HEK293 (cell line): ENCODE measurements around the gene MYLK2.

ENCODE experiments used
- CTCF ChIA-PET: fragments of 350-600 bp; formaldehyde crosslinking; extraction: SDS; loops from one replicate; lab custom pipeline; 2021; ENCODE audit warnings: antibody characterized with exemption; lab: Yijun Ruan, JAX
- POLR2A ChIA-PET: fragments of 300-600 bp; formaldehyde crosslinking; extraction: SDS; loops from one replicate; lab custom pipeline; 2020; ENCODE audit warnings: antibody characterized with exemption, inconsistent platforms; lab: Yijun Ruan, JAX
- H3K27ac ChIP-seq: fragments of 200-500 bp; sonication (Bioruptor generic); 2 replicates; pipeline ENCODE4 v1.5.1; 2014; ENCODE audit warnings: low read depth, low read length, control low read depth, inconsistent platforms; ENCODE audit errors: extremely low read depth
- H3K36me3 ChIP-seq, 2 experiments: fragments of 200-500 bp in 1 of 2; sonication (Bioruptor generic) in 1 of 2; 1 replicate in 1 of 2; 2 replicates in 1 of 2; pipeline ENCODE4 v1.5.1; 2014 to 2017; ENCODE audit warnings: inconsistent platforms in 2 of 2, low read length in 2 of 2; ENCODE audit not compliant: control insufficient read depth in 2 of 2, insufficient read depth in 1 of 2
- H3K4me1 ChIP-seq: fragments of 200-500 bp; sonication (Bioruptor generic); 2 replicates; pipeline ENCODE4 v1.5.1; 2014; ENCODE audit warnings: mild to moderate bottlenecking, low read length, inconsistent platforms; ENCODE audit not compliant: control insufficient read depth, insufficient read depth
- H3K4me3 ChIP-seq: 2 replicates; pipeline ENCODE4 v1.5.1; 2011; ENCODE audit warnings: low read depth, mild to moderate bottlenecking, control low read depth, low read length, moderate library complexity
- H3K9me3 ChIP-seq: fragments of 200-500 bp; sonication (Bioruptor generic); 2 replicates; pipeline ENCODE4 v1.5.1; 2014; ENCODE audit warnings: low read depth, low read length, inconsistent platforms; ENCODE audit not compliant: control insufficient read depth, insufficient read depth
- BCL11B ChIP-seq: fragments of 450-650 bp; formaldehyde crosslinking; IDR thresholded peaks from 2 replicates; pipeline ENCODE4 v1.5.1; 2016; ENCODE audit warnings: low read depth, missing biosample characterization, missing genetic modification characterization
- BCL6B ChIP-seq: fragments of 450-650 bp; formaldehyde crosslinking; IDR thresholded peaks from 2 replicates; pipeline ENCODE4 v1.5.1; 2017; ENCODE audit warnings: missing biosample characterization, missing genetic modification characterization
- GLIS2 ChIP-seq: fragments of 450-650 bp; formaldehyde crosslinking; IDR thresholded peaks from 2 replicates; pipeline ENCODE4 v1.5.1; 2016; ENCODE audit warnings: missing biosample characterization, missing genetic modification characterization
- HOXD13 ChIP-seq: sonication (generic); formaldehyde crosslinking; IDR thresholded peaks from 2 replicates; pipeline ENCODE4 v1.8.0; 2022; ENCODE audit warnings: missing genetic modification reagents, borderline replicate concordance
- MEIS1 ChIP-seq: sonication (generic); formaldehyde crosslinking; IDR thresholded peaks from 2 replicates; pipeline ENCODE4 v1.8.1; 2022; ENCODE audit warnings: missing genetic modification reagents, mild to moderate bottlenecking, borderline replicate concordance
- PBX3 ChIP-seq: sonication (generic); formaldehyde crosslinking; IDR thresholded peaks from 2 replicates; pipeline ENCODE4 v1.8.1; 2022; ENCODE audit warnings: mild to moderate bottlenecking, moderate library complexity, missing genetic modification reagents
- SP3 ChIP-seq: fragments of 450-650 bp; formaldehyde crosslinking; IDR thresholded peaks from 2 replicates; pipeline ENCODE4 v1.5.1; 2016; ENCODE audit warnings: missing biosample characterization, missing genetic modification characterization
- TRIM28 ChIP-seq: IDR thresholded peaks from 2 replicates; pipeline ENCODE4 v1.6.1; 2011; ENCODE audit warnings: low read length, control low read depth, borderline replicate concordance
- YY1 ChIP-seq: fragments of 450-650 bp; formaldehyde crosslinking; IDR thresholded peaks from 2 replicates; pipeline ENCODE4 v1.5.1; 2018; ENCODE audit warnings: missing biosample characterization, missing genetic modification characterization
- ZBTB1 ChIP-seq: fragments of 450-650 bp; formaldehyde crosslinking; IDR thresholded peaks from 2 replicates; pipeline ENCODE4 v1.5.1; 2016; ENCODE audit warnings: missing biosample characterization, missing genetic modification characterization
- ZFP69B ChIP-seq: fragments of 450-650 bp; formaldehyde crosslinking; IDR thresholded peaks from 2 replicates; pipeline ENCODE4 v1.5.1; 2016; ENCODE audit warnings: missing biosample characterization, missing genetic modification characterization
- ZNF18 ChIP-seq: fragments of 450-650 bp; formaldehyde crosslinking; IDR thresholded peaks from 2 replicates; pipeline ENCODE4 v1.5.1; 2016; ENCODE audit warnings: missing biosample characterization, missing genetic modification characterization
- ZNF202 ChIP-seq: fragments of 450-650 bp; formaldehyde crosslinking; IDR thresholded peaks from 2 replicates; pipeline ENCODE4 v1.5.1; 2016; ENCODE audit warnings: missing biosample characterization, missing genetic modification characterization, borderline replicate concordance
- ZNF223 ChIP-seq: fragments of 450-650 bp; formaldehyde crosslinking; IDR thresholded peaks from 2 replicates; pipeline ENCODE4 v1.5.1; 2016; ENCODE audit warnings: missing biosample characterization, missing genetic modification characterization
- ZNF248 ChIP-seq: fragments of 450-650 bp; formaldehyde crosslinking; IDR thresholded peaks from 2 replicates; pipeline ENCODE4 v1.5.1; 2017; ENCODE audit warnings: missing biosample characterization, missing genetic modification characterization
- ZNF26 ChIP-seq: fragments of 450-650 bp; formaldehyde crosslinking; IDR thresholded peaks from 2 replicates; pipeline ENCODE4 v1.5.1; 2016; ENCODE audit warnings: missing biosample characterization, missing genetic modification characterization
- ZNF292 ChIP-seq: fragments of 450-650 bp; formaldehyde crosslinking; IDR thresholded peaks from 2 replicates; pipeline ENCODE4 v1.5.1; 2016; ENCODE audit warnings: low read depth, missing biosample characterization, missing genetic modification characterization, borderline replicate concordance
- ZNF324 ChIP-seq: fragments of 450-650 bp; formaldehyde crosslinking; IDR thresholded peaks from 2 replicates; pipeline ENCODE4 v1.5.1; 2016; ENCODE audit warnings: missing biosample characterization, missing genetic modification characterization
- ZNF423 ChIP-seq: fragments of 450-650 bp; formaldehyde crosslinking; IDR thresholded peaks from 2 replicates; pipeline ENCODE4 v1.5.1; 2016; ENCODE audit warnings: missing biosample characterization, missing genetic modification characterization
- ZNF626 ChIP-seq: fragments of 450-650 bp; sonication (Bioruptor Pico); formaldehyde crosslinking; IDR thresholded peaks from 2 replicates; pipeline ENCODE4 v1.5.1; 2018; ENCODE audit warnings: missing biosample characterization, missing genetic modification characterization, inconsistent platforms
- ZNF660 ChIP-seq: fragments of 450-650 bp; IDR thresholded peaks from 2 replicates; pipeline ENCODE4 v1.5.1; 2018; ENCODE audit warnings: missing biosample characterization, mild to moderate bottlenecking, missing genetic modification characterization
- ZNF692 ChIP-seq: fragments of 450-650 bp; formaldehyde crosslinking; IDR thresholded peaks from 2 replicates; pipeline ENCODE4 v1.5.1; 2016; ENCODE audit warnings: missing biosample characterization, missing genetic modification characterization
- ZNF704 ChIP-seq: fragments of 450-650 bp; formaldehyde crosslinking; IDR thresholded peaks from 2 replicates; pipeline ENCODE4 v1.5.1; 2016; ENCODE audit warnings: missing biosample characterization, missing genetic modification characterization
- ZNF776 ChIP-seq: fragments of 450-650 bp; formaldehyde crosslinking; IDR thresholded peaks from 2 replicates; pipeline ENCODE4 v1.5.0; 2017; ENCODE audit warnings: missing biosample characterization, missing genetic modification characterization, borderline replicate concordance
- ZXDB ChIP-seq: fragments of 450-650 bp; formaldehyde crosslinking; IDR thresholded peaks from 2 replicates; pipeline ENCODE4 v1.5.1; 2016; ENCODE audit warnings: missing biosample characterization, missing genetic modification characterization

Gene MYLK2

GRCh38 chr20:31821427-31821826 is 2.3 kb downstream of the MYLK2 start:
- Histone ChIP-seq H3K4me3 (no peak overlapping the region), H3K27ac (no peak overlapping the region), H3K36me3 (no peaks in the 10 kb centered on the region), H3K4me1 (no peaks in the 10 kb centered on the region), H3K9me3 (no peaks in the 10 kb centered on the region)
- POLR2A ChIA-PET = no interaction called here
- no peak for TF ChIP-seq SP3 (tag by site-specific recombination)
- no peak for TF ChIP-seq YY1 (tag by site-specific recombination)
- TF ChIP-seq BCL11B (tag by site-specific recombination) = no peak
- TF ChIP-seq ZXDB (tag by site-specific recombination) = no peak
- no peak for TF ChIP-seq ZNF626 (tag by site-specific recombination)
- no peak for TF ChIP-seq ZNF704 (tag by site-specific recombination)
- TF ChIP-seq ZNF223 (tag by site-specific recombination) = no peak
- CTCF ChIA-PET = interaction anchor here (0.7 to 4.1 kb wide), 4 partner anchors 25 to 130 kb away, joined by 3 to 46 read pairs (median 14); partner anchors contain the start of genes FOXS1 and PDRG1

GRCh38 chr20:31822421-31823330 is 3.5 kb downstream of the MYLK2 start:
- CTCF ChIA-PET = interaction anchor here (0.6 to 4.1 kb wide), 31 partner anchors 8 to 832 kb away, joined by 3 to 71 read pairs (median 4); partner anchors contain the start of genes FOXS1 and PDRG1
- Histone ChIP-seq H3K4me3 (no peak overlapping the region), H3K36me3 (no peaks in the 10 kb centered on the region), H3K9me3 (no peaks in the 10 kb centered on the region), H3K4me1 (no peaks in the 10 kb centered on the region), H3K27ac (no peak overlapping the region)
- POLR2A ChIA-PET = interaction anchor here (1.1 kb wide), 1 partner anchor 57 kb away, joined by 3 read pairs; no protein-coding TSS in a partner anchor
- TF ChIP-seq ZNF423 (tag by site-specific recombination) (no peak), ZFP69B (peak; percentile 52; the same call in 1 of the 2 replicates), TRIM28 (no peak), ZNF26 (tag by site-specific recombination) (no peak), BCL6B (tag by site-specific recombination) (no peak), ZNF202 (tag by site-specific recombination) (no peak), ZNF18 (tag by site-specific recombination) (no peak), PBX3 (no peak), ZNF776 (tag by site-specific recombination) (no peak), GLIS2 (tag by site-specific recombination) (peak; percentile 67), MEIS1 (CRISPR knock-in tag) (no peak; the same call in 1 of the 2 replicates), YY1 (tag by site-specific recombination) (no peak), ZBTB1 (tag by site-specific recombination) (no peak), ZNF324 (tag by site-specific recombination) (0 out of 2 replicates have a peak, but pooled peaks have one; percentile 40), ZNF692 (tag by site-specific recombination) (peak; percentile 66; the same call in 1 of the 2 replicates), ZNF292 (no peak), ZNF660 (tag by site-specific recombination) (no peak; the same call in 1 of the 2 replicates), ZNF223 (tag by site-specific recombination) (no peak), ZXDB (tag by site-specific recombination) (0 out of 2 replicates have a peak, but pooled peaks have one; percentile 42), HOXD13 (CRISPR knock-in tag) (no peak), ZNF248 (tag by site-specific recombination) (no peak)
